ENCODE data around the gene SNURF.

- TF ChIP-seq NFYB (IDR thresholded peaks at IDR 0.05; ENCODE audit: extremely low read depth, insufficient read length) (no peak), HEY1 (CRISPR knock-in tag; IDR thresholded peaks at IDR 0.05; ENCODE audit: borderline replicate concordance) (no peak)
These were observed 30.4 kb downstream of the SNURF start for GRCh38 chr15:24985224-24985623.

Measured in K562 (cell line).